Epidermal melanocyte (primary cell): ENCODE measurements around the gene CCDC3.

Source experiments
- DNase-seq: peaks from one replicate; pipeline ENCODE4 v3.0.0; 2011; ENCODE audit warnings: low spot score; ENCODE audit not compliant: insufficient read length

Gene CCDC3

DNA sequence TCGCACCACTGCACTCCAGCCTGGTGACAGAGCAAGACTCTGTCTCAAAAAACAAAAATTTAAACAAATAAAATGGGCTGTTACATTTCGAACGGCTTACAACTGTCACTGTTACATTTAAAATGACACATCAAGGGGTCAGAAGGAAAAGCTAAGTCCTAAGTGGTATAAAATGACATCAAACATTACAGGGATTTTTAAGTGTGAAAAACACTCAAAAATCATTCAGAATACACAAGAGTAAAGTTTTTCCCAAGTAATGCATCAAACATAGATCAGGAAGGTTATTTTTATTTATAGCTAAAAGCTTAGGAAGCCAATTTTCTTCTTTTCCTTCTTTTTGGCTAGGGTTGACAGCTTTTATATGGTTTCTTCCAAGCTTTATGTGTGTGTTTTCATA lies 39.0 kb downstream of the CCDC3 start:
- DNase-seq: no peak

DNA sequence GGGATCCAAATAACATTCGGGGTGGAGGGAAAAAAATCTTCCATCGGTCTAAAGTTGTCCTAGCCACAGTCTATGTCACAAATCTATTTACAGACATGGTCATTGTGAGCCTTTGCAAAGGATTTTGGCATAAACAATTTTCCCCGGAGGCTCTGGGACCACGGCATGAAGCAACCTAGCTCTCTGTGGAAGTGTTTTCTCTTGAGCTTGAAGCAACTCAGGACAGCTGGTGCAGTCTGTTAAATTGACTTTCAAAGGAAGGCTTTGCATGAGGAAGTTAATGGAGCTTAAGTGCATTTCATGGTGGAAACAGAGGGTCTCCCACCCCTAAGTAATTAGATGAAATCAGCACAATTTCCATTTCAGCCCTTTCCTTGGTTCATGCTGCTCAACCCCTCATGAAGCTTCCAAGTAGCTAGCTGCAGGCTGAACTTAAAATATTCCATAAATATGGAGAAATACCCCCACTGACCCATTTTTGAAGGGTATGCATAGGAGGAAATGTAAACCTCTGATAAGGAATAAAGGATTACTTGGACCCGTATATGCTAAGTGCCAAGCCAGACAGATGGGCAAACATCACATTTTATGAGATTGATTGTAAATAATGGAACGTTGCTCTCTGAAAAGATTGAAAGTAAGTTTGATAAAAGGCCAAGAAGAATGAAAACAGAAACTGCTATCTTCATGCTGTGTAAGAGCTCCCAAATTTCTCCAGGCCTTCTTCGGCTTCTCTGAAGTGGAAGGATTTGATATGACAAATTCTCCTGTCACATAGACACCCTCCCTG lies 39.9 kb downstream of the CCDC3 start:
- no peak for DNase-seq

DNA sequence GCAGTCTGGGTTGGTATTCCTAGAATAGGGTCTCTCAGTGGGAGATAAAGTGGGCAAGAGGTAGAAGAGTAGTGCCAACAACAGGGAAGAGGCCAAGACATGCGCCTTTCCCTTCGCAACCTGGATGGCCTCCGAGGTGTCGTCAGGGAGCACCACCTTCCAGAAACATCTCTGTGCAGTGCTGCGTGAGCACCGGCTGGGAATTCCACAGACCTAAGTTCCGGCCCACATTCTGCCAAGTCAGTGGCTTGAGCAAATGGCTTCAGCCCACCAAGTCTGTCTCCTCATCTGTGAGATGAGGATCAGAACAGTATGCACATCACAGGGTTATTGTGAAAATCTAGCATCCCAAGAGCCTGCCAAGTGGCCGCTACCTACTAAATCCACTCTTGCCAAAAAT lies 40.6 kb downstream of the CCDC3 start:
- DNase-seq: no peak

DNA sequence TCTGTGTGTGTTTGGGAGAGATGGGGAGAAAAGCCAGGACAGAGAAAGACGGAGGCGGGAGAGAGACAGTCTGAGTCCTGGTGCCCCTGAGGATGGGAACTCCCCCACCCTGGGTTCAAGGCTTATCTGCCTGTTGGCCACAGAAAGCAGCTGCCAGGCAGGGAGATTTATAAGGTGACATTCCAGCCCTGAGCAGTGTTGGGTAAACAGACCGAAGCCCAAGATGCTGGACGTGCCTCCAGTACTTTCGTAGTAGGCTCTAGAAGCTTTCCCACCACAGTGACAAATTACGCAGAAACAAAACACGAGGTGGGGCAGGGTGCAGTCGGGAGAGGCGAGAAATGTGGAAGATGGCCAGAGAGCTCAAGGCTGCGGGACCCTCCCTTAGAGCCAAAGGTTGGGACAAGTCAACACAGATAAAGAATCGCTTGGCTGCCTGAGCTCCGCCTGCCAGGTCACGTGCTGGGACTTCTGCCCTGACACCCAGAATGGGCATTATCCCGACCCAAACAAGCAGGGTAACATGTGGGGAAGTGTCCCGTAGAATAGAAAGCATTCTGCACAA lies 41.1 kb downstream of the CCDC3 start:
- no peak for DNase-seq

DNA sequence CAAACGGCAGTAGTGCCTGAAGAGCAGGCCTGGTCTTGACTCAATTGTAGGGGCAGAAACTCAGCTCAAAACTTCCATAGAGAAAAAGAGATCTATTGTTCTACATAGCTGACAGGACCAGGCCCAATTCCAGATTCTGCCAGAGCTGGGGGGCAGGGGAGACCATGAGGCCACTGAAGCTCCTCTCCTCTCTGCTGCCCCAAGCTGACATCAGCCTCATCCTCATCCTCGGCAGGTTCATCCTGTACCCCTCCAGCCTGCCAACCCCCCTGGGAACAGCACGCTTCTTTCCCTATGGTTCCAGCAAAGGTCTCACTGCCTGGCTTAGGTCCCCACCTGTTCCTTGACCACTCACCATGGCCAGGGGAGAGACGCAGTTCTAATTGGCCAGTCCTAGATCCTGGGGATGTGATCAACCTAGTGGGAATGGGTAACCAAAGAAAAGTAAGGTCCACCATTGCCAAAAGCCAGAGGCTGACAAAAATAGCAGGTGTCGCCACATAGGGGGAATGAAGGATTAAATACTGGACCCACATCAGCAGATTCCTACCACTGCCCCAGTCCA lies 42.9 kb downstream of the CCDC3 start:
- no peak for DNase-seq

DNA sequence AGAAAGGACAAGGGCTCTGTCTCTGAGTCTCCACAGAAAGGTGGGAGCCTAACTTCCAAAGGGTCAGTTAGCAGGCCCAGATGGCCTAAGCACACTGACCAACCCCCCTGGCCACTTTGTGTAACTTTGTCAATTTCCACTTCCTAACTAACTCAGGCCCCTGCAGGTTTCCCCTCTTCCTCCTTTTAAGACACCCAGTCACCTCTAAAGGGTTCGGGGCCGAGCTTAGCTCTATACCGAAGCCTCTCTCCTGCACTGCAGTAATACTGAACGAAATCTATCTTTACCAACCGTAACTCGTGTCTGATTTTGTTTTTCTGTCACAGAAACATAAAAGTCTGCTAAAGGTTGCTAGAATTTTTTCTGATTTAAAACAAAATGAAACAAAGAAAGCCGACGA lies 44.4 kb downstream of the CCDC3 start:
- no peak for DNase-seq

DNA sequence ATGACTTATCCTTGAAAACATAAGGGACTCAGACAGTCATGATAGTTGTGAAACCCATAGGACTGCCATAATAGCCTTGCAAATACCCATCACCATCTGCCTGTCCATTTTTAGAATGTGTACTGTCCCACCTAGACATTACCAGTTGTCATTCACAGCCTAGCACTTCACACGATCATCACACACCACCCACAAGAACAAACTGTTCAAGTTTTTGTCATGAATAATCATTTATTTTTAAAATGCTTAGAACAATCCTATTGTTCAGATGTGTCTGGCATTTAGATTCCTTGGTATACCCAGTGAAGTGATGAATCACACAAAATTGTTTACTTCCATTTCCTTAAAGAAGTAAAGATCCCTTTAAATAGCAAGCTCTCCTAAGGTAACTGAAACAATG lies 46.6 kb downstream of the CCDC3 start:
- DNase-seq: no peak

DNA sequence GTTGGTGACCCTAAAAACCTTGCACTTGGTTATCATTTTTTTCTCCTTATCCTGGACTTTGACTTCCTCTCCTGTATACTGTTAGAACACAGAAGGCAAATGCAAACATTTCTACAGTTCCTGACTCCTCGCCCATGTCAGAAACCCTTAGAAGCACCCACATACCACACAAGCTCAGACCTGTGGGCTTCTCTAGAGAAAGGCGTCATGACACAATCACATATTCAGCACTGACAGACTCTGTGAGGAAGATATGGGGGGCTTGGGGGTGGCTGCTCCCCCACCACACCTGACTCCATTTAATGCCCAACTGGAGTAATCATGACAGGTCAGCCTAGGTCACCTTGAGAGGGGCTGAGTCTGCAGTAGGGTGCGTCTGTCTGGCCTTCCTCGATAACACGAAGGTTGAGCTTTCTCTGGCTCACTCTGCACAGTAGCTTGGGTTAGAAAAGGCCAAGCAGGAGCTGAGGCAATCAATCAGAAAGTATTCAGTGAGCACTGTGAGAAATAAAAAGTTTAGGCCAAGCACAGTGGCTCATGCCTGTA lies 50.9 kb downstream of the CCDC3 start:
- no peak for DNase-seq

DNA sequence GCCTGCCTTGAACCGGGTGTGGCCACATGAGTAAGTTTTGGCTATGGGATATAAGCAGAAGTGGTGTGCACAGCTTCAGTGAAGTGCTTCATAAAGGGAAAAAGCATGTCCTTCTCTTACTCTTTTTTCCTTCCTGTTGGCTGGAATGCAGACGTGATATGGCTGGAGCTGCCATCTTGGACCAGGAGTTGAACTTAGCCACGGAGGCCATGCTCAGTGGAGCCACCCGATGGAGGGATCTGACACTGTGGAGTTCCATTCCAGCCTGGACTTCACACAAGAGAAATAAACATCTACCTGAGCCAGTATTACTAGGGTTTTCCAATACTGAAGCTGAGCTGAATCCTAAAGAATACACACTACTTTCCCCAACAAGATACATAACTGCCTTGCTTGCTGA lies 52.3 kb downstream of the CCDC3 start:
- DNase-seq: no peak

DNA sequence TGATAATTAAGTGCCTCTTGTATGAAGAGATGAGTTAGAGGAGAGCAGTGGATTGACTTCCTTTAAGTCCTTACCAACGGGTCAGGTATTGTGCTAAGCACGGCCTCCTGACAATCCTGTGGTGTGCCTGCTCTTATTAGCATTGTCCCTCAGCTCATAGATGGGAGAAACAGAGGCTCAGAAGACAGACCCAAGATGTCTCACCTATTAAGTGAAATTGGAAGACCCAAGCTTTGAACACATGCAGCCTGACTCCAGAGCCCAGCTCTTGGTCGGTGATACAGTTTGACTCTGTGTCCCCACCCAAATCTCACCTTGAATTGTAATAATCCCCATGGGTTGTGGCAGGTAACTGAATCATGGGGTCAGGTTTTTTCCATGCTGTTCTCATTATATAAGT lies 53.8 kb downstream of the CCDC3 start:
- no peak for DNase-seq

DNA sequence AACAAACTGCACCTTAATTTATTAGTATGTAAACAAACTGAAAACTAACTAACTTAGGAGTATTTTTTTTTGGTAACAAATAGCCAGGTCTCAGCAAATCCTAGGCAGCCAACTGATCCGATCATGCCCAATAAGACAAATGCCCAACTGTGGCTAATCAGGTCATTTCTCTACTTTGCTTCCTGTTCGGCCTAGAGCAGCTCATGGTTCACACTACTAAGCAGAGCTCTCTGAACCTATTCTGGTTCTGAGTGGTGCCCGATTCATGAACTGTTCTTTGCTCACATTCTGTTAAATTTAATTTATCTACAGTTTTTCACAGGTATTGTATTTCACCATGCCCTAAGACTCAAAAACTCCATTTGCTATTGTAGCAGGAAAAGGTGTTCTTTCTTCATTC lies 55.1 kb downstream of the CCDC3 start:
- DNase-seq: no peak

DNA sequence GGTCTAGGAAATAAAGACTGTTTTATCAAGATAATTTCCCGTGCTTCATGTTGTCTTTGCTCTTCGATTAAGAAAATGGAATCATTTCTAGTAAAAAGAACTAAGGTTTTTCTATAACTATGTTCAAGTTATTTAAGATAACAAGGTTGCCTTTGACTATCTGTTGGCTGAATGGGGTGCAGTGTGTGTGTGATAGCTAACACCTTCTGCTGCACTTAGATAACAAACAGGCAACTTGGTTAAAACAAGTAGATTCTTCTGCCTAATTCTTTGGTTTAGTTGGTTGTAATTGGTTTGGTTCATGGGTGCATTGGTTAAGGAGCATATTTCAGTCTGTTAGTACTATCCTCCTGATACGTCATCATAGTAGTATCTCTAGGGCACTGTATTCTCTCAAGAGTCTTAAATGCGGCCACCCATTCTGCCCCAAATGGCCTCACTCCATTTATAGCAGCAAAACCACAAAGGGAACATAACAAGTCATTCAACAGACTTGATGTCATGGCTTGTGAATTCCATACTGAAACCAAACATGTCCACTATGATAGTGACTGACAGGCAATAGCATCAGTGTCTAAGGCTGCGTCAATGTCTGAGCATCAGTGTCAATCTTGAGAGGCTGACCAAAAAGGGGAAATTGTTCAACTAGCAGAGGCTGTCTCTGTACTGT lies 55.7 kb downstream of the CCDC3 start:
- DNase-seq: no peak

DNA sequence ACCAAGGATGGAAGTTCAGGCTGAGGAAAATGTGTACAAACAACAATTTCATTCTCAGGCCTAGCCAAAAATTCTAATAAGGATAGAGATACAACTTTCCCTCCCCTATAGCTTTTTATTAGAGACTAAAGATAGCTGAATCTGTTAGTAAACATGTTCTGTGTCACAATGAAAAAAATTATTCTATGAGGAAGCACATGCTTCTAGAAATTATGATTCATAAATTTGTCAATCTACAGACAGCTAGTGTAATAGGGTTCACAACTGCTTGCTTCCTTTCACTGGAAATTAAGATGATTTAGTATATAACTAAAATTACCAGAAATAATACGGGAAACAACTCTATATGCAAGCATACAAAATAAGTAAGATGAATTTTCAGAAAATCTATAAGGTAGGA lies 56.6 kb downstream of the CCDC3 start:
- DNase-seq: no peak

DNA sequence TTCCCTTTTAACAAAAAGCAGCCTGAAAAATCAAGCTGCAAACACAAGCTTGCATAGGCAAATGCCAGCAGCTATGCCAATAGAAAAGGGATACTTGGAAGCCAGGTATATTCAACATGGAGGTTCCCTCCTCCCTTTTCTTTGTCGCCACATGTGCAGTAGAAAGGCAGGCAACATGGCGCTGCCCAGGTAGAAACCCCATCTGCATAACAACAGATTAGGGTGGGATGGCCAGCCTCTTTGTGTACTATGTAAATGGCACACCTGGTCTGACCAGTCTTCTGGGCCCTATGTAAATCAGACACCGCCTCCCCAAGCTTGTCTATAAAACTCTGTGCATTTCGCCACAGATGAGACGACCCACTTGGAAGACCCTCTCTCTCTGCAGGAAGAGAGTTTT lies 58.1 kb downstream of the CCDC3 start:
- no peak for DNase-seq

DNA sequence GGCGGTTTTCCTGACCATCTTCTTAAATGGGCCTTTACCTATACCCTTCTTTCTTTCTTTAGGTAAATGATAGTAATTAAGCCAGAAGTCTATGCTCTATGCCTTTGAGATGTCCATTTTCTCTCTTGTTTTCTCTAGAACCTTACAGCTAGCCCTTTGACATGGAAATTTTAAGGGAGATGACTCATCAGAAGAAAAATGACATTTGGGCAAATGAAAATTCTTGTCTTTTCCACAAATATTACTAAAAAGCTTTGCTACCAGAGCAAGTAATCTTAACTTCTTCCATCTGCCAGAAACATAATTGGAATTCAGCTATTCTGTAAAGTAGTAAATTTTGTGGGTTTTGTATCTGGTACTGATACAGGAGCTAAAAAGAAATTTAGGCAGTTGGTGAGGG lies 59.5 kb downstream of the CCDC3 start:
- no peak for DNase-seq

DNA sequence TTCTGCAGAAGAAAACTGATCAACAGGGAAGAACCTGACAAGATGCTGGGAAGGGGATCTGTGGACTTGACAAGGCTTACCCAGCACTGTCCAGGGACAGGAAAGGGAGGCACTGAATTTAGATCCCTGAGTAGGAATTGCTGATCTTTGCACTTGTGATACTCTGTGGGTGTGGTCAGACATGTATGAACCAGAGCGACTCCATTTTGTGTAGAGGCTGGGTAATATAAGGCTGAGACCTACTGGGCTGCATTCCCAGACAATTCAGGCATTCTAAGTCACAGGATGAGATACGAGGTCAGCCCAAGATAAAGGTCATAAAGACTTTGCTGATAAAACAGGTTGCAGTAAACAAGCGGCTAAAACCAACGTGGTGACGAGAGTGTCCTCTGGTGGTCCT lies 60.7 kb downstream of the CCDC3 start:
- DNase-seq: no peak

DNA sequence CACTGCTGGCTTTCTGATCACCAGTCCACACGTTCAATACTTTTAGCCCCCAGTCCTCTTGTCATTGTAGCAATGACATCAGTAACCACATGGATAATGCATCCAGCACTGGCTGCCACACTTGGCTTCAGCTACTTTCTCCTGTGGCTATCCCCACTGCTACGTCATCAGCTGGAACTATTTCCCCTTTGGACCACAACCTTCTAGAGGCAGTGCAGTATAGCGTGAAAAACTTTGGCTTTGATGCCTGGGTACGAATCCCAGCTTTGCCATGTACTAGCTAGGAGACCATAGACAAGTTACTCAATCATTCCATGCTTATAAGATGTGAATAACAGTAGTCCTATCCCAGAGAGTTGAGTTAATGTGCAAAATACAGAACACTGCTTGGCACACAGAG lies 63.2 kb downstream of the CCDC3 start:
- no peak for DNase-seq

DNA sequence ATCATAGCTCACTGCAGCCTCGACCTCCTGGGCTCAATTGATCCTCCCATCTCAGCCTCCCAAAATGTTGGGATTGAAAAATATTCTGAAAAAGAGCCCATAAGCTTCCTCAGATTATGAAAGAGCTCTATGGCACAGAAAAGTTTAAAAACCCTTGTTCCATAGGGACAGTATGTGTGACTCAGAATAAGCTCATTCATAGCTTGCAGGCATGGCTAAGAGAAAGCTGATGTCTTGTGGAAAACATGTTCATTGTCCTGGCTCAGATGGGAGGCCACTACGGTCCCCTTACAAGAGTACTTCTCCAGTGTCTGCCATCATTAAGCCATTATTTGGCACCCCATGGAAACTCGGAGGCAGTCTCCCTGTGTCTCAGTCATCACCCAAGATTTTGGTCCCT lies 64.0 kb downstream of the CCDC3 start:
- DNase-seq: no peak

DNA sequence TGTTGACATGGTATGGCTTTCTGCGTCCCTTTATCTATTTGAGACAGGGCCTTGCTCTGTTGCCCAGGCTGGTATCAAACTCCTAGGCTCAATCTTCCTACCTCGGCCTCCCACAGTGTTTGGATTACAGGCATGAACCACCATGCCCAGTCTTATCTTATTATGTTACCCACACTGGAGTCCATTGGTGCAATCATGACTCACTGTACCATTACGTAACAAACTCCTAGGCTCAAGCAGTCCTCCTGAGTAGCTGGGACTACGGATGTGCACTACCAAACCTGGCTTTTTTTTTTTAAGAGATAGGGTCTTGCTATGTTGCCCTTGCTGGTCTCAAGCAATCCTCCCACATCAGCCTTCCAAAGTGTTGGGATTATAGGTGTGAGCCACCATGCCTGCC lies 66.7 kb downstream of the CCDC3 start:
- no peak for DNase-seq

DNA sequence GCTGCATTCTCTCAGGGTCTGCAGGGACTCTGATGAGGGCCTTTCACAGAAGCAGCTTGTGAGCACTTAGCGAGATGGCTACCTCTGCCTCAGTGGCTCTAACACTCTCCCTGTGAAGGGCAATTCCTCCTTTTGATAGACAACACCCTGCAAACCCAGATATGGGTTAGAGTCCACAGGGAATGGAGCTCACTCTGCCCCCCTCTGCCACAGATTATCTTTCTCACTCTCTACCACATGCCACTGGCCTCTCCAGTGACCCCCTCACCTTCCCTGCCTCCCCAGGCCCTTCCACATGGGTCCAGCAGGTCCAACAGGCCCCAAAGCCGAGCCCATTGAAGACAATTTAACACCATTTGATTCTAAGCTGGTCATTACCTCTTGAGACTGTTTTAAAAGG lies 72.1 kb downstream of the CCDC3 start:
- no peak for DNase-seq

DNA sequence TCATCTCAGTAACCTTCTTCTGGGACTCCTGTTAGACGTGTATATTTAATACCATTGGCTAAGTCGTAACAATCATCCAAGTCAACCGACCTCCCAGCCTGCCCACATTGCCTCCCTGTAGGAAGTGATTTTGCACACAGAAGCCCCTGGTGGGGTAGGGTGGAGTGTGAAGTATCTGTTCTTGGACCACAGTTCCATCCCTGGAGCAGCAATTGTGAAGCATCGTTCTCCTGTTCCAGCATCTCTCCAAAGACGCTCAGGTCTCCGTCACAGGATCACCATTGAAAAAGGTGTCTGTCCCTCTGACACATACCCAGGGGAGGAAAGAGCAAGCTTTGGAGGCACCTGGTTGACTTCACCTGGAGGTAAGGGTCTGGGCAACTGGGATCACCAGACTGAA lies 72.9 kb downstream of the CCDC3 start:
- no peak for DNase-seq

DNA sequence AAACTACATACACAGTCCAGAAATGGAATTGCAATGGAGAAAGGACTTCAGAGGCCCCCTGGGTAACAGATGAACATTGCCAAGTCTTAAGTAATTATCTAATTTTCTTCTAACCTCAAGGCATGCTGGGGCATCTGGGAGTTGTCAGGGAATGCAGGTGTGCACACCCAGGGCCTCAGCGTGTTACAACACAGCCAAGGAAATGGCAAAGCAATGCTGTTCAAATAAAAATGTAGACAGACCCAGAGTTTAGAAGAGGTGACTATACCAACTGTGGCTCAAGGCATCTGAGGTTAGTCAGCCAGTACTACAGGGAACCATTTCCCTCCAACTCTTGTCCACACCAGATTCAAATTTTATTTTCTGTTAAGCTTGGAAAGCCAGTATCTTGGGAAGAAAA lies 73.6 kb downstream of the CCDC3 start:
- DNase-seq: no peak
